Measurements from ENCODE around the gene SEMA5B. TPM values are rescaled to one million over a fixed set of nuclear protein-coding genes. Genes with fewer than 3 reads are reported as not detected.

Gene SEMA5B
- total and polyA plus RNA-seq, 9 of the 15 experiments (the other 6 are each of a cell fraction or from before 2014, with no cell fraction given): not detected

DNA sequence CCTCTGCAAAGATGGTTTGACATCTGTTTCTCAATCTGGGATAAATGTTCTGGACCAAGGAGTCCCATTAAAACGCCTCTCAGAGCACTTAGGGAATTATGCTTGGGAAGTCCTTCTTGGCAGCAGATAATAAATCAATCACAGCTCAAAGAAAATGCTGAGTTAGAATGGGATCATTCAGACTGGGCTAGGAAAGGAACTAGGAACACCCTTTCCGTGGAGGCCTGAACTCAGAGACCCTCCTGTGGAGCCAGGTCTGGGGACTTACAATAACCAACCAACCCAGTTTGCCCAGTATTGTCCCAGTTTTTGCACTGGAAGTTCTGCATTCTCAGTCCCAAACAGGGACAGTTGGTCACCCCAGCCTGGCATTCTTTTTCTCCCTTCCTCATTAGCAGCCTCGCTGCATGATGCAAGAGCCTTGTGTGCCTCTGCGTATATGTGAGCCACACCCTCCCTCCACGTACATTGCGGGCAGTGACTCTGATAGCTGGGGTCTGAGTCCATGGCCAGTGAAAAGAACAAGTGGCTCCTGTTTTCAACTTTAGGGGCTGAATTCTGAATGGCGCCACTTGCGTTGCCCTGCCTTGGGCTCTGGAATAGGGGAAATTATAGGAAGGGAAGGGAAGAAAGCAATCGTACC is 88.7 kb downstream of the SEMA5B start (continued):
- TF ChIP-seq, protein P1, sequence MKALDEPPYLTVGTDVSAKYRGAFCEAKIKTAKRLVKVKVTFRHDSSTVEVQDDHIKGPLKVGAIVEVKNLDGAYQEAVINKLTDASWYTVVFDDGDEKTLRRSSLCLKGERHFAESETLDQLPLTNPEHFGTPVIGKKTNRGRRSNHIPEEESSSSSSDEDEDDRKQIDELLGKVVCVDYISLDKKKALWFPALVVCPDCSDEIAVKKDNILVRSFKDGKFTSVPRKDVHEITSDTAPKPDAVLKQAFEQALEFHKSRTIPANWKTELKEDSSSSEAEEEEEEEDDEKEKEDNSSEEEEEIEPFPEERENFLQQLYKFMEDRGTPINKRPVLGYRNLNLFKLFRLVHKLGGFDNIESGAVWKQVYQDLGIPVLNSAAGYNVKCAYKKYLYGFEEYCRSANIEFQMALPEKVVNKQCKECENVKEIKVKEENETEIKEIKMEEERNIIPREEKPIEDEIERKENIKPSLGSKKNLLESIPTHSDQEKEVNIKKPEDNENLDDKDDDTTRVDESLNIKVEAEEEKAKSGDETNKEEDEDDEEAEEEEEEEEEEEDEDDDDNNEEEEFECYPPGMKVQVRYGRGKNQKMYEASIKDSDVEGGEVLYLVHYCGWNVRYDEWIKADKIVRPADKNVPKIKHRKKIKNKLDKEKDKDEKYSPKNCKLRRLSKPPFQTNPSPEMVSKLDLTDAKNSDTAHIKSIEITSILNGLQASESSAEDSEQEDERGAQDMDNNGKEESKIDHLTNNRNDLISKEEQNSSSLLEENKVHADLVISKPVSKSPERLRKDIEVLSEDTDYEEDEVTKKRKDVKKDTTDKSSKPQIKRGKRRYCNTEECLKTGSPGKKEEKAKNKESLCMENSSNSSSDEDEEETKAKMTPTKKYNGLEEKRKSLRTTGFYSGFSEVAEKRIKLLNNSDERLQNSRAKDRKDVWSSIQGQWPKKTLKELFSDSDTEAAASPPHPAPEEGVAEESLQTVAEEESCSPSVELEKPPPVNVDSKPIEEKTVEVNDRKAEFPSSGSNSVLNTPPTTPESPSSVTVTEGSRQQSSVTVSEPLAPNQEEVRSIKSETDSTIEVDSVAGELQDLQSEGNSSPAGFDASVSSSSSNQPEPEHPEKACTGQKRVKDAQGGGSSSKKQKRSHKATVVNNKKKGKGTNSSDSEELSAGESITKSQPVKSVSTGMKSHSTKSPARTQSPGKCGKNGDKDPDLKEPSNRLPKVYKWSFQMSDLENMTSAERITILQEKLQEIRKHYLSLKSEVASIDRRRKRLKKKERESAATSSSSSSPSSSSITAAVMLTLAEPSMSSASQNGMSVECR (CRISPR knock-in tag; IDR thresholded peaks at IDR 0.05): no peak
- TF ChIP-seq, protein P2, sequence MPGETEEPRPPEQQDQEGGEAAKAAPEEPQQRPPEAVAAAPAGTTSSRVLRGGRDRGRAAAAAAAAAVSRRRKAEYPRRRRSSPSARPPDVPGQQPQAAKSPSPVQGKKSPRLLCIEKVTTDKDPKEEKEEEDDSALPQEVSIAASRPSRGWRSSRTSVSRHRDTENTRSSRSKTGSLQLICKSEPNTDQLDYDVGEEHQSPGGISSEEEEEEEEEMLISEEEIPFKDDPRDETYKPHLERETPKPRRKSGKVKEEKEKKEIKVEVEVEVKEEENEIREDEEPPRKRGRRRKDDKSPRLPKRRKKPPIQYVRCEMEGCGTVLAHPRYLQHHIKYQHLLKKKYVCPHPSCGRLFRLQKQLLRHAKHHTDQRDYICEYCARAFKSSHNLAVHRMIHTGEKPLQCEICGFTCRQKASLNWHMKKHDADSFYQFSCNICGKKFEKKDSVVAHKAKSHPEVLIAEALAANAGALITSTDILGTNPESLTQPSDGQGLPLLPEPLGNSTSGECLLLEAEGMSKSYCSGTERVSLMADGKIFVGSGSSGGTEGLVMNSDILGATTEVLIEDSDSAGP (CRISPR knock-in tag; IDR thresholded peaks at IDR 0.05): no peak
- no peak for TF ChIP-seq CBX5 (IDR thresholded peaks at IDR 0.05; ENCODE audit: borderline replicate concordance, low read depth)
- no peak for TF ChIP-seq NFXL1 (CRISPR knock-in tag; IDR thresholded peaks at IDR 0.05)
- no peak for TF ChIP-seq ZNF785 (CRISPR knock-in tag; IDR thresholded peaks at IDR 0.05)
- TF ChIP-seq CAMTA2 (CRISPR knock-in tag; conservative IDR thresholded peaks at IDR 0.05): no peak
- no peak for TF ChIP-seq ZNF644 (tag; IDR thresholded peaks at IDR 0.05; ENCODE audit: low read depth)
- no peak for TF ChIP-seq YBX1 (IDR thresholded peaks at IDR 0.05)
- TF ChIP-seq ZNF3 (CRISPR knock-in tag; IDR thresholded peaks at IDR 0.05): no peak
- TF ChIP-seq, protein P3, sequence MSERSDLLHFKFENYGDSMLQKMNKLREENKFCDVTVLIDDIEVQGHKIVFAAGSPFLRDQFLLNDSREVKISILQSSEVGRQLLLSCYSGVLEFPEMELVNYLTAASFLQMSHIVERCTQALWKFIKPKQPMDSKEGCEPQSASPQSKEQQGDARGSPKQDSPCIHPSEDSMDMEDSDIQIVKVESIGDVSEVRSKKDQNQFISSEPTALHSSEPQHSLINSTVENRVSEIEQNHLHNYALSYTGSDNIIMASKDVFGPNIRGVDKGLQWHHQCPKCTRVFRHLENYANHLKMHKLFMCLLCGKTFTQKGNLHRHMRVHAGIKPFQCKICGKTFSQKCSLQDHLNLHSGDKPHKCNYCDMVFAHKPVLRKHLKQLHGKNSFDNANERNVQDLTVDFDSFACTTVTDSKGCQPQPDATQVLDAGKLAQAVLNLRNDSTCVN (CRISPR knock-in tag; IDR thresholded peaks at IDR 0.05): no peak
- TF ChIP-seq NR2C1 (IDR thresholded peaks at IDR 0.05): no peak
- no peak for TF ChIP-seq NR2C1 (tag; IDR thresholded peaks at IDR 0.05)
- no peak for TF ChIP-seq MEF2A (IDR thresholded peaks at IDR 0.05; ENCODE audit: control insufficient read depth, low read depth, low read length)
- TF ChIP-seq ZNF324 (CRISPR knock-in tag; IDR thresholded peaks at IDR 0.05): no peak
- no peak for TF ChIP-seq ZNF41 (CRISPR knock-in tag; conservative IDR thresholded peaks at IDR 0.05)
- TF ChIP-seq KLF1 (tag; IDR thresholded peaks at IDR 0.05): peak; percentile 60; the same call in 1 of the 2 replicates
- no peak for TF ChIP-seq HSF4 (CRISPR knock-in tag; IDR thresholded peaks at IDR 0.05; ENCODE audit: borderline replicate concordance)
- TF ChIP-seq ZNF830 (CRISPR knock-in tag; IDR thresholded peaks at IDR 0.05): no peak
- TF ChIP-seq, protein P4, sequence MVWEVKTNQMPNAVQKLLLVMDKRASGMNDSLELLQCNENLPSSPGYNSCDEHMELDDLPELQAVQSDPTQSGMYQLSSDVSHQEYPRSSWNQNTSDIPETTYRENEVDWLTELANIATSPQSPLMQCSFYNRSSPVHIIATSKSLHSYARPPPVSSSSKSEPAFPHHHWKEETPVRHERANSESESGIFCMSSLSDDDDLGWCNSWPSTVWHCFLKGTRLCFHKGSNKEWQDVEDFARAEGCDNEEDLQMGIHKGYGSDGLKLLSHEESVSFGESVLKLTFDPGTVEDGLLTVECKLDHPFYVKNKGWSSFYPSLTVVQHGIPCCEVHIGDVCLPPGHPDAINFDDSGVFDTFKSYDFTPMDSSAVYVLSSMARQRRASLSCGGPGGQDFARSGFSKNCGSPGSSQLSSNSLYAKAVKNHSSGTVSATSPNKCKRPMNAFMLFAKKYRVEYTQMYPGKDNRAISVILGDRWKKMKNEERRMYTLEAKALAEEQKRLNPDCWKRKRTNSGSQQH (CRISPR knock-in tag; IDR thresholded peaks at IDR 0.05): no peak
- TF ChIP-seq THRAP3 (IDR thresholded peaks at IDR 0.05; ENCODE audit: borderline replicate concordance): no peak
- 0 out of 2 replicates have a peak, but pooled peaks have one; percentile 25 for TF ChIP-seq ZNF121 (CRISPR knock-in tag; conservative IDR thresholded peaks at IDR 0.05)

All from K562 (cell line).